SK-N-SH (cell line): ENCODE measurements around the gene CELA3B. TPM values are rescaled to one million over a fixed set of nuclear protein-coding genes. Genes with fewer than 3 reads are reported as not detected.
A peak's percentile ranks its signal among the peaks of the same experiment; 100 is the strongest.

Source experiments
- CTCF ChIA-PET: fragments of 300-600, 350-600 bp; formaldehyde crosslinking; extraction: SDS; loops from one replicate; lab custom pipeline; 2021; lab: Yijun Ruan, JAX
- POLR2A ChIA-PET: fragments of 350-600 bp; sonication (Branson Sonifier 250); formaldehyde crosslinking; extraction: SDS; loops from one replicate; lab custom pipeline; 2020; ENCODE audit warnings: antibody characterized with exemption, inconsistent platforms; lab: Yijun Ruan, JAX
- DNase-seq: peaks from one replicate; pipeline ENCODE4 v3.0.0; 2012
- H2AFZ ChIP-seq: fragments of 200-600 bp; sonication (generic); 2 replicates; pipeline ENCODE4 v1.8.1; 2016; ENCODE audit warnings: antibody characterized with exemption, mild to moderate bottlenecking, low read depth
- H3F3A ChIP-seq: fragments of 200-600 bp; sonication (generic); replicated peaks from 2 replicates; pipeline ENCODE3; 2016; ENCODE audit warnings: antibody characterized with exemption, mild to moderate bottlenecking; ENCODE audit not compliant: insufficient read depth
- H3K27ac ChIP-seq, 2 experiments: fragments of 200-500 bp in 1 of 2; fragments of 200-600 bp in 1 of 2; sonication (Bioruptor generic) in 1 of 2; sonication (generic), shearing (Covaris generic) in 1 of 2; 2 replicates each; pipeline versions ENCODE4 v1.5.1 to v1.6.1; 2014 to 2016; ENCODE audit warnings: low read depth in 2 of 2, inconsistent platforms in 1 of 2, low read length in 1 of 2, mild to moderate bottlenecking in 1 of 2, mixed read lengths in 1 of 2
- H3K27me3 ChIP-seq: fragments of 200-600 bp; sonication (generic), shearing (Covaris generic); 2 replicates; pipeline ENCODE4 v1.6.1; 2016; ENCODE audit warnings: mixed run types; ENCODE audit not compliant: insufficient read depth
- H3K36me3 ChIP-seq, 2 experiments: fragments of 200-500 bp in 1 of 2; fragments of 200-600 bp in 1 of 2; sonication (Bioruptor generic) in 1 of 2; sonication (generic) in 1 of 2; replicated peaks in 1 of 2; 2 replicates each; pipeline versions ENCODE3 to v1.5.1; 2014 to 2016; ENCODE audit warnings: low read length in 1 of 2, mild to moderate bottlenecking in 1 of 2; ENCODE audit not compliant: insufficient read depth in 2 of 2, control insufficient read depth in 1 of 2
- H3K4me1 ChIP-seq, 2 experiments: fragments of 200-500 bp in 1 of 2; fragments of 200-600 bp in 1 of 2; sonication (Bioruptor generic) in 1 of 2; sonication (generic), shearing (Covaris generic) in 1 of 2; 2 replicates each; pipeline versions ENCODE4 v1.5.1 to v1.6.1; 2014 to 2016; ENCODE audit warnings: low read depth in 1 of 2, low read length in 1 of 2, mixed run types in 1 of 2; ENCODE audit not compliant: insufficient read depth in 2 of 2, control insufficient read depth in 1 of 2
- H3K4me2 ChIP-seq: fragments of 200-600 bp; sonication (generic), shearing (Covaris generic); 2 replicates; pipeline ENCODE4 v1.6.1; 2017; ENCODE audit warnings: mixed run types
- H3K4me3 ChIP-seq, 2 experiments: fragments of 200-500 bp in 1 of 2; fragments of 200-600 bp in 1 of 2; sonication (Bioruptor generic) in 1 of 2; sonication (generic), shearing (Covaris generic) in 1 of 2; 2 replicates each; pipeline versions ENCODE4 v1.5.1 to v1.8.1; 2014 to 2016; ENCODE audit warnings: low read depth in 2 of 2, inconsistent platforms in 1 of 2, low read length in 1 of 2, mild to moderate bottlenecking in 1 of 2, mixed read lengths in 1 of 2, moderate library complexity in 1 of 2
- H3K79me2 ChIP-seq: fragments of 200-600 bp; sonication (generic); 2 replicates; pipeline ENCODE4 v1.8.1; 2017; ENCODE audit warnings: mild to moderate bottlenecking; ENCODE audit not compliant: insufficient read depth
- H3K9ac ChIP-seq: fragments of 200-600 bp; sonication (generic); 2 replicates; pipeline ENCODE4 v1.6.1; 2017; ENCODE audit warnings: mixed run types
- H3K9me2 ChIP-seq: fragments of 200-600 bp; sonication (generic); 2 replicates; pipeline ENCODE4 v1.6.1; 2017; ENCODE audit warnings: mixed run types
- H3K9me3 ChIP-seq: fragments of 200-600 bp; sonication (generic); 2 replicates; pipeline ENCODE4 v1.6.1; 2017; ENCODE audit warnings: mixed run types, mild to moderate bottlenecking, moderate library complexity
- H4K20me1 ChIP-seq: fragments of 200-600 bp; sonication (generic); 2 replicates; pipeline ENCODE4 v1.6.1; 2017; ENCODE audit warnings: mild to moderate bottlenecking, mixed run types; ENCODE audit not compliant: insufficient read depth
- CHD2 ChIP-seq: fragments of 150-350 bp; IDR thresholded peaks from 2 replicates; pipeline ENCODE4 v1.6.1; 2018; ENCODE audit warnings: low read length; ENCODE audit not compliant: partially characterized antibody
- EP300 ChIP-seq, 2 experiments: IDR thresholded peaks; 2 replicates each; pipeline versions ENCODE4 v1.4.0 to v1.6.1; 2012; ENCODE audit warnings: borderline replicate concordance in 1 of 2, low read depth in 1 of 2, low read length in 1 of 2
- FOXJ3 ChIP-seq: sonication (generic); formaldehyde crosslinking; IDR thresholded peaks from 2 replicates; pipeline ENCODE4 v1.5.1; 2020; ENCODE audit warnings: mild to moderate bottlenecking, missing genetic modification reagents
- FOXM1 ChIP-seq: IDR thresholded peaks from 2 replicates; pipeline ENCODE4 v1.4.0; 2012; ENCODE audit warnings: low read depth, mild to moderate bottlenecking
- GATA2 ChIP-seq: sonication (generic); formaldehyde crosslinking; IDR thresholded peaks from 2 replicates; pipeline ENCODE4 v1.5.0; 2020; ENCODE audit warnings: mild to moderate bottlenecking, missing genetic modification reagents
- MEF2A ChIP-seq: IDR thresholded peaks from 2 replicates; pipeline ENCODE4 v1.4.0; 2012; ENCODE audit warnings: low read depth, borderline replicate concordance
- MXI1 ChIP-seq: IDR thresholded peaks from 2 replicates; pipeline ENCODE4 v1.6.1; 2012; ENCODE audit warnings: mild to moderate bottlenecking, low read depth, low read length, improper control_type of control experiment
- NFIC ChIP-seq: IDR thresholded peaks from 2 replicates; pipeline ENCODE4 v1.4.0; 2012; ENCODE audit warnings: borderline replicate concordance
- POLR2AphosphoS5 ChIP-seq: IDR thresholded peaks from 2 replicates; pipeline ENCODE4 v1.6.1; 2012; ENCODE audit warnings: low read depth, low read length
- RAD21 ChIP-seq: IDR thresholded peaks from 2 replicates; pipeline ENCODE4 v1.6.1; 2012; ENCODE audit warnings: mild to moderate bottlenecking, low read length
- RCOR1 ChIP-seq: fragments of 150-350 bp; IDR thresholded peaks from 2 replicates; pipeline ENCODE4 v1.6.1; 2017; ENCODE audit warnings: antibody characterized with exemption, low read length
- RFX5 ChIP-seq: IDR thresholded peaks from 2 replicates; pipeline ENCODE4 v1.6.1; 2012; ENCODE audit warnings: mild to moderate bottlenecking, improper control_type of control experiment, low read length
- RXRA ChIP-seq: IDR thresholded peaks from 2 replicates; pipeline ENCODE4 v1.4.0; 2012; ENCODE audit warnings: low read depth, mild to moderate bottlenecking, borderline replicate concordance
- TCF12 ChIP-seq: IDR thresholded peaks from 2 replicates; pipeline ENCODE4 v1.4.0; 2012
- TEAD4 ChIP-seq: IDR thresholded peaks from 2 replicates; pipeline ENCODE4 v1.4.0; 2012; ENCODE audit warnings: mild to moderate bottlenecking, borderline replicate concordance; ENCODE audit not compliant: insufficient read depth
- USF1 ChIP-seq: IDR thresholded peaks from 2 replicates; pipeline ENCODE4 v1.4.0; 2012; ENCODE audit warnings: low read depth, borderline replicate concordance
- USF2 ChIP-seq: fragments of 150-350 bp; IDR thresholded peaks from 2 replicates; pipeline ENCODE4 v1.6.1; 2017; ENCODE audit warnings: antibody characterized with exemption, low read length, low read depth, borderline replicate concordance
- WGBS: methylation state at CpG from one replicate; pipeline ENCODE4 v1.1.6; 2017; ENCODE audit warnings: low lambda C conversion rate; 5-methylcytosine and 5-hydroxymethylcytosine counted together
- polyA plus RNA-seq, 3 experiments: library from polyadenylated mRNA; depleted of rRNA; stranded (reverse); fragments of >200 nt; gene quantifications; 2 replicates each; pipeline ENCODE4 v1.2.3, GENCODE V29; 2012
- TF ChIP-seq, protein P1 (sequence below): IDR thresholded peaks from 2 replicates; pipeline ENCODE4; 2012
- TF ChIP-seq, protein P2 (sequence below): IDR thresholded peaks from 2 replicates; pipeline ENCODE4 v1.4.0; 2012; ENCODE audit warnings: low read depth
- TF ChIP-seq, protein P3 (sequence below): fragments of 200-600 bp; sonication (generic); IDR thresholded peaks from 2 replicates; pipeline ENCODE4 v1.6.1; 2017; ENCODE audit warnings: antibody characterized with exemption, mild to moderate bottlenecking, moderate library complexity
- TF ChIP-seq, protein P4 (sequence below): IDR thresholded peaks from 2 replicates; pipeline ENCODE4 v1.4.0; 2012; ENCODE audit warnings: low read depth, borderline replicate concordance

Gene CELA3B
- polyA plus RNA-seq, 1 of the 3 experiments (the other 2 are of a cell fraction), result not detected

DNA sequence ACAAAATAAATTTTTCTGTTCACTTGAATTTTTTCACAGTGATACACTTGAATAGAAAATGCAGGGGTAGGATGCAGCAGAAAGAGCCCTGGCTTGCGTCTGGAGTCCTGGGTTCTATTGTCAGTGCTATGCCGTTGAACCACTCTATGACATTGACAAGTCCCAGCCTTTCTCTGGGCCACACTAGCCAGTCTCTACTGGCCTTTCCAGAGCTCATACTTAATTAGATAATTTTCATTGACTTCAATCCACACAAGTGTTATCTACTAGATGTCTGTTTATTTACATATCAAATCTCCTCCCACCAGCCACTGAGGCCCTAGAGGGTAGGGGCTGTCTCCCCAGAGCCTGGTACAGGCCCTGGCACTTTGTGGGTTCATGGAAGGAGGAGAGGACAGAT is 15.5 kb upstream of the CELA3B start:
- TF ChIP-seq FOXJ3 (peak; percentile 73; the same call in 1 of the 2 replicates), RCOR1 (peak; percentile 56), GATA2 (CRISPR knock-in tag) (peak; percentile 46), RAD21 (peak; percentile 4; the same call in 1 of the 2 replicates), NFIC (no peak), EP300 (IDR thresholded peaks at IDR 0.05; ENCODE audit: borderline replicate concordance in 1 of 2, low read depth in 1 of 2, low read length in 1 of 2) (peak in 1 of 2 experiments; percentile 77; a peak in 1 of 4 replicates), TCF12 (peak; percentile 47; the same call in 1 of the 2 replicates), CHD2 (peak; percentile 55), USF2 (no peak)
- Histone ChIP-seq H3K9me2 (no peaks in the 10 kb centered on the region), H3K27me3 (no peaks in the 10 kb centered on the region), H3K4me2 (no peak overlapping the region), H3K9me3 (no peaks in the 10 kb centered on the region), H3K36me3 (no peaks in the 10 kb centered on the region), H4K20me1 (no peaks in the 10 kb centered on the region), H3K79me2 (no peaks in the 10 kb centered on the region), H3K27ac (peak overlapping the region in 1 of 2 experiments; percentile 24; a peak in 1 of 4 replicates), H3K4me3 (no peak overlapping the region), H3K9ac (no peak overlapping the region), H2AFZ (no peak overlapping the region), H3K4me1 (peaks cover 8 to 21% of the 10 kb centered on the region in 2 experiments; a peak in 3 of 4 replicates), H3F3A (no peaks in the 10 kb centered on the region)
- ChIA-PET POLR2A (no interaction called here), CTCF (interaction anchor here (0.8 to 0.9 kb wide), 2 partner anchors 22 to 24 kb away, joined by 3 read pairs; partner anchors contain the start of gene HSPG2)
- WGBS, result 53% methylated on average over 2 of the region's 2 CpGs
- peak; percentile 69 for DNase-seq

- peak overlapping the region in 1 of 2 experiments; percentile 24; a peak in 1 of 4 replicates for H3K27ac ChIP-seq
- POLR2A ChIA-PET, result no interaction called here
- TF ChIP-seq POLR2AphosphoS5 (no peak), FOXM1 (no peak), NFIC (no peak), TEAD4 (no peak), RXRA (no peak), MXI1 (no peak), RFX5 (no peak), FOXJ3 (no peak), MEF2A (no peak), USF1 (no peak), RAD21 (no peak), CHD2 (no peak), RCOR1 (no peak)
- TF ChIP-seq, protein P1, sequence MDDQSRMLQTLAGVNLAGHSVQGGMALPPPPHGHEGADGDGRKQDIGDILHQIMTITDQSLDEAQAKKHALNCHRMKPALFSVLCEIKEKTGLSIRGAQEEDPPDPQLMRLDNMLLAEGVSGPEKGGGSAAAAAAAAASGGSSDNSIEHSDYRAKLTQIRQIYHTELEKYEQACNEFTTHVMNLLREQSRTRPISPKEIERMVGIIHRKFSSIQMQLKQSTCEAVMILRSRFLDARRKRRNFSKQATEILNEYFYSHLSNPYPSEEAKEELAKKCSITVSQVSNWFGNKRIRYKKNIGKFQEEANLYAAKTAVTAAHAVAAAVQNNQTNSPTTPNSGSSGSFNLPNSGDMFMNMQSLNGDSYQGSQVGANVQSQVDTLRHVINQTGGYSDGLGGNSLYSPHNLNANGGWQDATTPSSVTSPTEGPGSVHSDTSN, result no peak
- TF ChIP-seq, protein P2, sequence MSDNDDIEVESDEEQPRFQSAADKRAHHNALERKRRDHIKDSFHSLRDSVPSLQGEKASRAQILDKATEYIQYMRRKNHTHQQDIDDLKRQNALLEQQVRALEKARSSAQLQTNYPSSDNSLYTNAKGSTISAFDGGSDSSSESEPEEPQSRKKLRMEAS, result no peak
- TF ChIP-seq, protein P3, sequence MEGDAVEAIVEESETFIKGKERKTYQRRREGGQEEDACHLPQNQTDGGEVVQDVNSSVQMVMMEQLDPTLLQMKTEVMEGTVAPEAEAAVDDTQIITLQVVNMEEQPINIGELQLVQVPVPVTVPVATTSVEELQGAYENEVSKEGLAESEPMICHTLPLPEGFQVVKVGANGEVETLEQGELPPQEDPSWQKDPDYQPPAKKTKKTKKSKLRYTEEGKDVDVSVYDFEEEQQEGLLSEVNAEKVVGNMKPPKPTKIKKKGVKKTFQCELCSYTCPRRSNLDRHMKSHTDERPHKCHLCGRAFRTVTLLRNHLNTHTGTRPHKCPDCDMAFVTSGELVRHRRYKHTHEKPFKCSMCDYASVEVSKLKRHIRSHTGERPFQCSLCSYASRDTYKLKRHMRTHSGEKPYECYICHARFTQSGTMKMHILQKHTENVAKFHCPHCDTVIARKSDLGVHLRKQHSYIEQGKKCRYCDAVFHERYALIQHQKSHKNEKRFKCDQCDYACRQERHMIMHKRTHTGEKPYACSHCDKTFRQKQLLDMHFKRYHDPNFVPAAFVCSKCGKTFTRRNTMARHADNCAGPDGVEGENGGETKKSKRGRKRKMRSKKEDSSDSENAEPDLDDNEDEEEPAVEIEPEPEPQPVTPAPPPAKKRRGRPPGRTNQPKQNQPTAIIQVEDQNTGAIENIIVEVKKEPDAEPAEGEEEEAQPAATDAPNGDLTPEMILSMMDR, result no peak
- TF ChIP-seq, protein P4, sequence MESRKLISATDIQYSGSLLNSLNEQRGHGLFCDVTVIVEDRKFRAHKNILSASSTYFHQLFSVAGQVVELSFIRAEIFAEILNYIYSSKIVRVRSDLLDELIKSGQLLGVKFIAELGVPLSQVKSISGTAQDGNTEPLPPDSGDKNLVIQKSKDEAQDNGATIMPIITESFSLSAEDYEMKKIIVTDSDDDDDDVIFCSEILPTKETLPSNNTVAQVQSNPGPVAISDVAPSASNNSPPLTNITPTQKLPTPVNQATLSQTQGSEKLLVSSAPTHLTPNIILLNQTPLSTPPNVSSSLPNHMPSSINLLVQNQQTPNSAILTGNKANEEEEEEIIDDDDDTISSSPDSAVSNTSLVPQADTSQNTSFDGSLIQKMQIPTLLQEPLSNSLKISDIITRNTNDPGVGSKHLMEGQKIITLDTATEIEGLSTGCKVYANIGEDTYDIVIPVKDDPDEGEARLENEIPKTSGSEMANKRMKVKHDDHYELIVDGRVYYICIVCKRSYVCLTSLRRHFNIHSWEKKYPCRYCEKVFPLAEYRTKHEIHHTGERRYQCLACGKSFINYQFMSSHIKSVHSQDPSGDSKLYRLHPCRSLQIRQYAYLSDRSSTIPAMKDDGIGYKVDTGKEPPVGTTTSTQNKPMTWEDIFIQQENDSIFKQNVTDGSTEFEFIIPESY, result no peak
Measured at GRCh38 chr1:21961799-21962198, 15.0 kb upstream of the CELA3B start.

More at GRCh38 chr1:21961799-21962198, 15.0 kb upstream of the CELA3B start:
- Histone ChIP-seq H3K9ac (no peak overlapping the region), H3K4me2 (no peak overlapping the region), H2AFZ (no peak overlapping the region), H3K9me3 (no peaks in the 10 kb centered on the region), H3K27me3 (no peaks in the 10 kb centered on the region), H4K20me1 (no peaks in the 10 kb centered on the region), H3K9me2 (no peaks in the 10 kb centered on the region), H3K4me3 (no peak overlapping the region), H3F3A (no peaks in the 10 kb centered on the region), H3K79me2 (no peaks in the 10 kb centered on the region), H3K4me1 (peaks cover 4 to 17% of the 10 kb centered on the region in 2 experiments; a peak in 2 of 4 replicates), H3K36me3 (no peaks in the 10 kb centered on the region)
- 53% methylated on average over 2 of the region's 2 CpGs for WGBS
- DNase-seq, result no peak
- CTCF ChIA-PET, result interaction anchor here (0.8 to 2.8 kb wide), 4 partner anchors 23 to 302 kb away, joined by 3 to 11 read pairs (median 3); no protein-coding TSS in a partner anchor
